ENCODE measurements around the gene MRPL54.

Gene MRPL54

GRCh38 chr19:3770136-3770999 lies 7.9 kb downstream of the MRPL54 start:
- H3K18ac ChIP-seq (ENCODE audit: low read length), result no peak overlapping the region
- peak overlapping the region; percentile 45 for H3K23ac ChIP-seq (ENCODE audit: low read length)
- no peak for DNase-seq
- no peak overlapping the region for H2BK15ac ChIP-seq (replicated peaks; ENCODE audit: low read depth)
- no peak overlapping the region for H3K4ac ChIP-seq (ENCODE audit: low read depth, low read length)
- H3K4me3 ChIP-seq (ENCODE audit: low read length), result no peak overlapping the region
- H3K27me3 ChIP-seq (ENCODE audit: insufficient read depth, low read length, poor library complexity), result no peaks in the 10 kb centered on the region
- H2BK120ac ChIP-seq (ENCODE audit: low read depth, low read length), result no peak overlapping the region
- no CpG with 5 or more reads among the region's 53 CpGs for WGBS (ENCODE audit: extremely low coverage, insufficient coverage, low lambda C conversion rate)
- no peaks in the 10 kb centered on the region for H3K36me3 ChIP-seq (ENCODE audit: control insufficient read depth, insufficient read depth, low read length)
- H3K4me2 ChIP-seq (ENCODE audit: low read length), result no peak overlapping the region
- no peak overlapping the region for H2AK5ac ChIP-seq (ENCODE audit: low read length)
- no peak overlapping the region for H3K56ac ChIP-seq (ENCODE audit: low read length)
- no peaks in the 10 kb centered on the region for H3K79me2 ChIP-seq (ENCODE audit: control insufficient read depth, insufficient read depth, low read length)
- H2BK5ac ChIP-seq (ENCODE audit: low read length), result no peak overlapping the region
- H3K4me1 ChIP-seq (ENCODE audit: control insufficient read depth, low read depth, low read length), result no peaks in the 10 kb centered on the region
- H3K79me1 ChIP-seq (ENCODE audit: low read length), result no peaks in the 10 kb centered on the region
- H4K8ac ChIP-seq (ENCODE audit: low read depth, low read length), result no peak overlapping the region
- H3K9ac ChIP-seq (ENCODE audit: low read length), result no peak overlapping the region
- no peak overlapping the region for H3K27ac ChIP-seq (ENCODE audit: low read depth, low read length)
- no peak overlapping the region for H4K5ac ChIP-seq (ENCODE audit: low read length)

DNA sequence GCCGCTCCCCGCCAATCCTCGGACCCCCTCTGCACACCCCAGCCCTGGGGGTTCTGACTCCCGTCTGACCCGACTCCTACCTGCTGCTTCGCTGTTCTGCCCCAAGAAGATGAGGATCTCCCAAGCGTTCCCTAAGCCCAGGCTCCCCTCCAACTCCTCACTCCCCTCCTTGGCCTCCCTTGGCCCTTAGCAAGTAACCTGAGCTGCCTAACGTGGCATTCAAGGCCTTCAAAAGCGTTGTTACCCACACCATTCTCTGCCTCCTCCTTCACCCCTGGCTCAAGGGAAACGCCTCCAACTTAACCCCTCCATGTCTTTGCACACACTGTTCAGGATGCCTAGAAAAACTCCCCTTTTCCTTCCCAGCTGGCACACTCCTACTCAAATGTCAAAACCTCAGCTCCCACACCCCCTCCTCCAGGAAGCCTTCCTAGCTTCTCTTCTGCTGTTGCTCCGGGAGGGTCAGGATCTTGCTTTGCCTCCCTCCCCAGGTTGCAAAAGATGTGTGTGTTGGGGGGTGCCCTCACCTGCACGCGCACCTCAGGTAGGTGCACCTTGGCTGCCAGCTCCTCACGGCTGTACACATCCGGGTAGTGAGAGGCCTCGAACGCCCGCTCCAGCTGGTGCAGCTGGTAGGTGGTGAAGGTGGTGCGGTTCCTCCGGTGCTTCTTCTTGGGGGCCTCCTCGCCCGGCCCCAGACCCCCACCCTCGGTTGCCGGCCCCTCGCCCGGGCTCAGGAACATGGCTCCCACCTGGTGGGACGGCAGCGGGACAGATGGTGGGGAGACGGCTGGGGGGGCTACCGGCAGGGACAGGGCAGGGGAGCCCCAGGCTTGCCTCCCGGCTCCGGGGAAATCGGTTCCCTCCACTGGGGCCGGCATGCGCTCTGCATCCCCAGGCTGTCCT lies 8.8 kb downstream of the MRPL54 start:
- Histone ChIP-seq H3K56ac (ENCODE audit: low read length) (no peak overlapping the region), H2AK5ac (ENCODE audit: low read length) (no peak overlapping the region), H4K5ac (ENCODE audit: low read length) (no peak overlapping the region), H3K4me3 (ENCODE audit: low read length) (no peak overlapping the region), H3K4ac (ENCODE audit: low read depth, low read length) (no peak overlapping the region), H2BK5ac (ENCODE audit: low read length) (no peak overlapping the region), H3K4me2 (ENCODE audit: low read length) (no peak overlapping the region), H2BK120ac (ENCODE audit: low read depth, low read length) (no peak overlapping the region), H3K27me3 (ENCODE audit: insufficient read depth, low read length, poor library complexity) (no peaks in the 10 kb centered on the region), H3K27ac (ENCODE audit: low read depth, low read length) (no peak overlapping the region), H3K18ac (ENCODE audit: low read length) (no peak overlapping the region), H3K4me1 (ENCODE audit: control insufficient read depth, low read depth, low read length) (no peaks in the 10 kb centered on the region), H3K36me3 (ENCODE audit: control insufficient read depth, insufficient read depth, low read length) (no peaks in the 10 kb centered on the region), H2BK15ac (replicated peaks; ENCODE audit: low read depth) (no peak overlapping the region), H3K79me2 (ENCODE audit: control insufficient read depth, insufficient read depth, low read length) (no peaks in the 10 kb centered on the region), H3K79me1 (ENCODE audit: low read length) (no peaks in the 10 kb centered on the region), H4K8ac (ENCODE audit: low read depth, low read length) (no peak overlapping the region), H3K23ac (ENCODE audit: low read length) (no peak overlapping the region), H3K9ac (ENCODE audit: low read length) (no peak overlapping the region)
- WGBS (ENCODE audit: extremely low coverage, insufficient coverage, low lambda C conversion rate), result no CpG with 5 or more reads among the region's 35 CpGs
- DNase-seq, result peak; percentile 16

DNA sequence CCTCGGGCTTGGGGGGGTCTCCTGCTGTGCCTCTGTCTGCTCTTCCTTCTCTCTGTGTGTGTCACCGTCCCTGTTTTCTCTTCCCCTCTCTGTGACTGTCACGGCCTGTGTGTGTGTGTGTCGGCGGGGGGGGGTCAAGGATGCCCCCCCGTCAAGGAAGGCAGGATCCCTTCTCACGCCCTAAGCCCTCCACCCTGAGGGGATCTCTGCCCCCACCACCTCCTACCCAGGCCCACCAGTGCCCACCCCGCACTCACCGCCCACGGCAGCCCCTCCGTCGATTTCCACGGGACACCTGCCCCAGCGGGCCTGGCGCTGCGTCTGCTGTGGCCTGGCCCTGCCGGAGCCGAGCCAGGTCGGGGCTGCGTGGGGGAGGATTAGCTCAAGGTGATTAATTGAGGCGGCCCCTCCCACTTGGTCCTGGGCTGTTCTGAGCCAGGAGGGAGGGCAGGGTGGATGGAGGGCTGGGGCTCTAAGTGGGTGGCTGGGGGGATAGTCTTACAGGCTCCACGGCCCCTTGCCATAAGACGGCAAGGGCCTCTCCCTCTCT lies 9.5 kb downstream of the MRPL54 start, which contains the start of gene RAX2:
Gene RAX2, minus strand, starts transcription at position 323 of the 550 bp plus-strand sequence. CDS start 486 bp downstream, outside the sequence.
- Histone ChIP-seq H2AK5ac (ENCODE audit: low read length) (no peak within 1 kb of the TSS), H4K8ac (ENCODE audit: low read depth, low read length) (no peak within 1 kb of the TSS), H3K4ac (ENCODE audit: low read depth, low read length) (no peak within 1 kb of the TSS), H3K79me1 (ENCODE audit: low read length) (no peaks in the 10 kb centered on the region), H3K79me2 (ENCODE audit: control insufficient read depth, insufficient read depth, low read length) (no peaks in the 10 kb centered on the region), H4K5ac (ENCODE audit: low read length) (no peak within 1 kb of the TSS), H3K27ac (ENCODE audit: low read depth, low read length) (no peak within 1 kb of the TSS), H3K4me2 (ENCODE audit: low read length) (no peak within 1 kb of the TSS), H3K9ac (ENCODE audit: low read length) (no peak within 1 kb of the TSS), H2BK5ac (ENCODE audit: low read length) (no peak within 1 kb of the TSS), H2BK120ac (ENCODE audit: low read depth, low read length) (no peak within 1 kb of the TSS), H2BK15ac (replicated peaks; ENCODE audit: low read depth) (no peak within 1 kb of the TSS), H3K27me3 (ENCODE audit: insufficient read depth, low read length, poor library complexity) (no peaks in the 10 kb centered on the region), H3K4me3 (ENCODE audit: low read length) (no peak within 1 kb of the TSS), H3K56ac (ENCODE audit: low read length) (no peak within 1 kb of the TSS), H3K36me3 (ENCODE audit: control insufficient read depth, insufficient read depth, low read length) (no peaks in the 10 kb centered on the region), H3K23ac (ENCODE audit: low read length) (no peak within 1 kb of the TSS), H3K4me1 (ENCODE audit: control insufficient read depth, low read depth, low read length) (no peaks in the 10 kb centered on the region), H3K18ac (ENCODE audit: low read length) (no peak within 1 kb of the TSS)
- no peak for DNase-seq
- WGBS (ENCODE audit: extremely low coverage, insufficient coverage, low lambda C conversion rate), result no CpG with 5 or more reads among the region's 23 CpGs

GRCh38 chr19:3773814-3774515 lies 11.5 kb downstream of the MRPL54 start:
- Histone ChIP-seq H3K4ac (ENCODE audit: low read depth, low read length) (no peak overlapping the region), H3K4me2 (ENCODE audit: low read length) (no peak overlapping the region), H3K79me1 (ENCODE audit: low read length) (no peaks in the 10 kb centered on the region), H3K4me1 (ENCODE audit: control insufficient read depth, low read depth, low read length) (no peaks in the 10 kb centered on the region), H3K18ac (ENCODE audit: low read length) (no peak overlapping the region), H3K27me3 (ENCODE audit: insufficient read depth, low read length, poor library complexity) (no peaks in the 10 kb centered on the region), H3K27ac (ENCODE audit: low read depth, low read length) (no peak overlapping the region), H2BK5ac (ENCODE audit: low read length) (no peak overlapping the region), H2AK5ac (ENCODE audit: low read length) (no peak overlapping the region), H3K23ac (ENCODE audit: low read length) (no peak overlapping the region), H4K5ac (ENCODE audit: low read length) (no peak overlapping the region), H3K36me3 (ENCODE audit: control insufficient read depth, insufficient read depth, low read length) (no peaks in the 10 kb centered on the region), H3K4me3 (ENCODE audit: low read length) (no peak overlapping the region), H3K9ac (ENCODE audit: low read length) (no peak overlapping the region), H2BK15ac (replicated peaks; ENCODE audit: low read depth) (no peak overlapping the region), H3K79me2 (ENCODE audit: control insufficient read depth, insufficient read depth, low read length) (no peaks in the 10 kb centered on the region), H3K56ac (ENCODE audit: low read length) (no peak overlapping the region), H4K8ac (ENCODE audit: low read depth, low read length) (no peak overlapping the region), H2BK120ac (ENCODE audit: low read depth, low read length) (no peak overlapping the region)
- no CpG with 5 or more reads among the region's 12 CpGs for WGBS (ENCODE audit: extremely low coverage, insufficient coverage, low lambda C conversion rate)
- DNase-seq, result no peak

DNA sequence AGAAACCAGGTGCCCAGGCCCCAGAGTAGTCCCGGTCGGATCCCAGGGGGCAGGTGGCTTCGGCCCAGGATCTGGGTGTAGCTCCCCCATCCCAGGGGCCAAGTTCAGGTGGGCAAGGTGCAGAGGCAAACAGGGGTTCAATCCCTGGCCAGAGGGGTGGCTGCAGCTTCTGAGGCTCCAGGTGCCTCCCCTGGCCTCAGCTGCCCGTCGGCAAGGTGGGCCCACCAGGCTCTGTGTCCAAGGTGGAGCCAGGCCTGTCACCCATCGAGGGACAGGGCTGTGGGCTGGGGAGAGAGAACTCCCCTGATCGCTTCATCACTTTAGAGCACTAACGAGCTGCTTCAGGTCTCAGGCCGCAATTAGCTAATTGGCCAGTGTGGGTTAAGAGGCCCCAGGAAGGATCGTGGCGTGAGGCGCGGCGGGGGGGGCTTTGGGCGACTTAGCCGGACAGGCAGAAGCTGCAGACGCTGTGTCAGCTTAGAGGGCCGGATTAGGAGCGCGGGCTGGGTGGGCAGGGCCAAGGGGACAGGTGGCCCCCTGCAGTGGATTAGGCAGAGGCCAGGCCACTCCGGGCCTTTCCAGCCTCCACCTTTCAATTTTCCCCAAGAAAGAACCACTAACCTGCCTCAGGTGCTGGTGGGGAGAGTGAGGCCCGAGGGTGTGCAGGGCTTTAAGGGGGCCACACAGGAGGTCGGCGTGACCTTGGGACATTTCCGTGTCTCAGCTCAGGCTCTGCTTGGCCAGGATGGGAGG lies 12.3 kb downstream of the MRPL54 start:
- H3K27me3 ChIP-seq (ENCODE audit: insufficient read depth, low read length, poor library complexity), result no peaks in the 10 kb centered on the region
- no peak overlapping the region for H2AK5ac ChIP-seq (ENCODE audit: low read length)
- no peak overlapping the region for H4K5ac ChIP-seq (ENCODE audit: low read length)
- H3K36me3 ChIP-seq (ENCODE audit: control insufficient read depth, insufficient read depth, low read length), result no peaks in the 10 kb centered on the region
- no peak overlapping the region for H2BK120ac ChIP-seq (ENCODE audit: low read depth, low read length)
- no CpG with 5 or more reads among the region's 25 CpGs for WGBS (ENCODE audit: extremely low coverage, insufficient coverage, low lambda C conversion rate)
- no peak overlapping the region for H3K4me3 ChIP-seq (ENCODE audit: low read length)
- no peaks in the 10 kb centered on the region for H3K79me2 ChIP-seq (ENCODE audit: control insufficient read depth, insufficient read depth, low read length)
- no peak overlapping the region for H3K9ac ChIP-seq (ENCODE audit: low read length)
- no peak overlapping the region for H3K23ac ChIP-seq (ENCODE audit: low read length)
- H3K18ac ChIP-seq (ENCODE audit: low read length), result no peak overlapping the region
- no peaks in the 10 kb centered on the region for H3K79me1 ChIP-seq (ENCODE audit: low read length)
- H3K56ac ChIP-seq (ENCODE audit: low read length), result no peak overlapping the region
- H3K27ac ChIP-seq (ENCODE audit: low read depth, low read length), result no peak overlapping the region
- H3K4me2 ChIP-seq (ENCODE audit: low read length), result no peak overlapping the region
- no peak overlapping the region for H2BK15ac ChIP-seq (replicated peaks; ENCODE audit: low read depth)
- no peak overlapping the region for H4K8ac ChIP-seq (ENCODE audit: low read depth, low read length)
- no peak for DNase-seq
- no peak overlapping the region for H2BK5ac ChIP-seq (ENCODE audit: low read length)
- H3K4ac ChIP-seq (ENCODE audit: low read depth, low read length), result no peak overlapping the region
- no peaks in the 10 kb centered on the region for H3K4me1 ChIP-seq (ENCODE audit: control insufficient read depth, low read depth, low read length)
